B cell (primary cell): Measurements from ENCODE around the gene CPED1. TPM values are rescaled to one million over a fixed set of nuclear protein-coding genes. Genes with fewer than 3 reads are reported as not detected.

ENCODE experiments used
- ATAC-seq: fragments of 200-7000 bp; cut with Tn5 transposase; one replicate; pipeline ENCODE4 v1.10.0; 2021; ENCODE audit warnings: low read depth, mild to moderate bottlenecking, moderate number of reproducible peaks, moderate library complexity
- CTCF ChIA-PET: fragments of 350-600 bp; sonication (Branson Sonifier 250); formaldehyde crosslinking; loops from one replicate; lab custom pipeline; 2021; ENCODE audit warnings: antibody characterized with exemption, inconsistent platforms; lab: Charles Lee
- POLR2A ChIA-PET: fragments of 350-600 bp; sonication (Branson Sonifier 250); formaldehyde crosslinking; loops from one replicate; lab custom pipeline; 2021; ENCODE audit warnings: antibody characterized with exemption; lab: Charles Lee
- DNase-seq: peaks from one replicate; pipeline ENCODE4 v3.0.0; 2013
- H2AFZ ChIP-seq: 2 replicates; pipeline ENCODE4 v1.6.1; 2012; ENCODE audit warnings: mild to moderate bottlenecking, low read depth, low read length; ENCODE audit not compliant: insufficient read depth, poor library complexity, severe bottlenecking
- H3K27ac ChIP-seq, 2 donors: 1 replicate in 1 of 2; 2 replicates in 1 of 2; pipeline ENCODE4 v1.5.1; 2012 to 2013; ENCODE audit warnings: low read length in 2 of 2, mild to moderate bottlenecking in 2 of 2, moderate library complexity in 1 of 2
- H3K27me3 ChIP-seq, 4 experiments: fragments of 200-600 bp in 1 of 4; sonication (generic) in 1 of 4; replicated peaks in 1 of 4; 1 replicate in 2 of 4; 2 replicates in 2 of 4; pipeline versions ENCODE4 v1.6.1 to v1.7.0; 2013 to 2016; ENCODE audit warnings: low read length in 3 of 4, mild to moderate bottlenecking in 2 of 4, mixed read lengths in 1 of 4, moderate library complexity in 1 of 4; ENCODE audit not compliant: insufficient read depth in 4 of 4, control insufficient read depth in 3 of 4; ENCODE audit errors: control extremely low read depth in 1 of 4
- H3K36me3 ChIP-seq, 2 experiments: replicated peaks in 1 of 2; 1 replicate in 1 of 2; 2 replicates in 1 of 2; pipeline versions ENCODE4 v1.6.1 to v1.7.1; 2013; ENCODE audit warnings: low read length in 1 of 2; ENCODE audit not compliant: insufficient read depth in 2 of 2, control insufficient read depth in 1 of 2; ENCODE audit errors: control extremely low read depth in 1 of 2, extremely low read depth in 1 of 2
- H3K4me1 ChIP-seq, 2 donors: fragments of 200-600 bp in 1 of 2; sonication (generic) in 1 of 2; 1 replicate in 1 of 2; 2 replicates in 1 of 2; pipeline versions ENCODE4 v1.5.1 to v1.6.1; 2013 to 2017; ENCODE audit warnings: low read length in 2 of 2; ENCODE audit not compliant: control insufficient read depth in 2 of 2, insufficient read depth in 2 of 2
- H3K4me2 ChIP-seq: replicated peaks from 2 replicates; pipeline ENCODE3; 2012; ENCODE audit warnings: mild to moderate bottlenecking, low read depth, low read length; ENCODE audit not compliant: poor library complexity, severe bottlenecking
- H3K4me3 ChIP-seq, 5 experiments: fragments of 200-600 bp in 1 of 5; sonication (generic) in 1 of 5; 1 replicate in 3 of 5; 2 replicates in 2 of 5; pipeline versions ENCODE4 v1.5.1 to v1.7.0; 2011 to 2016; ENCODE audit warnings: low read length in 4 of 5, mild to moderate bottlenecking in 4 of 5, low read depth in 2 of 5, control low read depth in 1 of 5, moderate library complexity in 1 of 5; ENCODE audit not compliant: insufficient read depth in 1 of 5; ENCODE audit errors: control extremely low read depth in 1 of 5, extremely low read depth in 1 of 5
- H3K79me2 ChIP-seq: fragments of 200-600 bp; sonication (generic); one replicate; pipeline ENCODE4 v1.6.0; 2016; ENCODE audit warnings: low read length; ENCODE audit not compliant: control insufficient read depth, insufficient read depth
- H3K9ac ChIP-seq: fragments of 200-600 bp; sonication (generic); 2 replicates; pipeline ENCODE4 v1.6.1; 2017; ENCODE audit warnings: mild to moderate bottlenecking, low read length, moderate library complexity
- H3K9me3 ChIP-seq, 3 donors: one replicate each; pipeline versions ENCODE4 v1.6.1 to v1.7.1; 2013; ENCODE audit warnings: low read length in 2 of 3; ENCODE audit not compliant: control insufficient read depth in 2 of 3, insufficient read depth in 1 of 3; ENCODE audit errors: control extremely low read depth in 1 of 3
- H4K20me1 ChIP-seq: 2 replicates; pipeline ENCODE4 v1.6.0; 2012; ENCODE audit warnings: mild to moderate bottlenecking, low read length; ENCODE audit not compliant: insufficient read depth, control insufficient read depth, poor library complexity, severe bottlenecking
- H3K27ac Mint-ChIP-seq: one replicate; pipeline ENCODE4 v1.8.0; 2021; ENCODE audit warnings: mixed read lengths
- H3K27me3 Mint-ChIP-seq: one replicate; pipeline ENCODE4 v1.8.0; 2021; ENCODE audit warnings: mixed read lengths
- H3K4me1 Mint-ChIP-seq: one replicate; pipeline ENCODE4 v1.8.0; 2021; ENCODE audit warnings: mixed read lengths
- H3K4me3 Mint-ChIP-seq: one replicate; pipeline ENCODE4 v1.8.0; 2021; ENCODE audit warnings: mixed read lengths
- H3K9me3 Mint-ChIP-seq: one replicate; pipeline ENCODE4 v1.8.0; 2022; ENCODE audit warnings: mixed read lengths; ENCODE audit not compliant: insufficient read depth
- CTCF ChIP-seq: fragments of 200-600 bp; IDR thresholded peaks from one replicate; pipeline ENCODE4 v1.8.0; 2022; ENCODE audit warnings: antibody characterized with exemption, mild to moderate bottlenecking
- EZH2 ChIP-seq: IDR thresholded peaks from 2 replicates; pipeline ENCODE4 v1.6.1; 2012; ENCODE audit warnings: borderline replicate concordance, low read depth, mild to moderate bottlenecking, moderate library complexity, low read length; ENCODE audit not compliant: insufficient read depth, poor library complexity, severe bottlenecking
- WGBS: methylation state at CpG from one replicate; pipeline ENCODE4 v1.1.5; 2013; ENCODE audit warnings: missing lambda C conversion rate; ENCODE audit not compliant: insufficient coverage; 5-methylcytosine and 5-hydroxymethylcytosine counted together
- intact Hi-C: fragments of 100-400 bp; cut with micrococcal nuclease; formaldehyde crosslinking; loops from one replicate; pipeline ENCODE4 v1.10.0; 2022
- polyA plus RNA-seq: library from polyadenylated mRNA; depleted of rRNA; stranded (reverse); fragments of >200 nt; gene quantifications from 2 replicates; pipeline ENCODE4 v1.2.3, GENCODE V29; 2012
- total RNA-seq, 2 donors: library from RNA; stranded (reverse); fragments of 120-200 nt in 1 of 2; gene quantifications; 1 replicate in 1 of 2; 2 replicates in 1 of 2; pipeline versions ENCODE4 v1.2.3 to v1.2.4, GENCODE V29; 2013 to 2022

CPED1 gene
- total and polyA plus RNA-seq, 2 donors (not counting 1 experiment from before 2014, with no cell fraction given): 0.44 to 3.8 TPM

DNA sequence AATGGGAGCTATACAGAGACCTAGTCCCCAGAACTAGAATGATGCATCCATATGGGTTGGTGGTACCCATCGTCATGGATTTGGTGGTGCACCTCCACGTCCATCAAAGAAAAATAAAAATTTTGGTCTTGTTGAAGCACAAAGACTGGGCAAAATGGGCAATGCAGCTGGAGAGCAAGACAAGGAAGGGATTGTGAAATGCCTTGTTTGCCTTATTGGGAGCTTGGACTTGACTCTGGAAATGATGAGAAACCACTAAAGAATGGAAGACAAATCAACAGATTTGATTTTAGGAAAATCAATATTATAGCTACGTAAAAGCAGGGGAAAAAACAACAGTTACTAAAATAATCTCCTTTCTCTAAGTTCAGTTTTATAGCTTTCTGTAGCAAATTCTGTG is 150.9 kb downstream of the CPED1 start:
- Histone ChIP-seq H3K36me3 (no peaks in the 10 kb centered on the region), H3K79me2 (peaks cover 33% of the 10 kb centered on the region), H2AFZ (no peak overlapping the region), H3K4me3 (no peak overlapping the region), H3K27ac (no peak overlapping the region), H3K4me1 (peaks cover 21 to 25% of the 10 kb centered on the region in 2 donors), H3K9ac (no peak overlapping the region), H3K9me3 (no peaks in the 10 kb centered on the region), H3K4me2 (no peak overlapping the region), H3K27me3 (no peaks in the 10 kb centered on the region), H4K20me1 (no peaks in the 10 kb centered on the region)
- ChIA-PET POLR2A (interaction anchor here (0.7 kb wide), 1 partner anchor 191 kb away, joined by 7 read pairs; no protein-coding TSS in a partner anchor), CTCF (interaction anchor here (0.7 to 1.7 kb wide), 4 partner anchors 21 to 347 kb away, joined by 3 to 4 read pairs (median 3); no protein-coding TSS in a partner anchor)
- WGBS: 100% methylated on average over 2 of the region's 3 CpGs
- Mint-ChIP-seq H3K4me1 (peaks cover 26% of the 10 kb centered on the region), H3K27me3 (no peaks in the 10 kb centered on the region), H3K27ac (peak overlapping the region; percentile 41), H3K9me3 (no peaks in the 10 kb centered on the region), H3K4me3 (peak overlapping the region; percentile 46)
- DNase-seq (no peak), ATAC-seq (no peak)
- TF ChIP-seq CTCF: no peak
- no peak for TF ChIP-seq EZH2
- intact Hi-C loops: loop anchor here (2.0 kb wide), 1 partner anchor 189 kb away; the partner anchor contains the start of gene WNT16

DNA sequence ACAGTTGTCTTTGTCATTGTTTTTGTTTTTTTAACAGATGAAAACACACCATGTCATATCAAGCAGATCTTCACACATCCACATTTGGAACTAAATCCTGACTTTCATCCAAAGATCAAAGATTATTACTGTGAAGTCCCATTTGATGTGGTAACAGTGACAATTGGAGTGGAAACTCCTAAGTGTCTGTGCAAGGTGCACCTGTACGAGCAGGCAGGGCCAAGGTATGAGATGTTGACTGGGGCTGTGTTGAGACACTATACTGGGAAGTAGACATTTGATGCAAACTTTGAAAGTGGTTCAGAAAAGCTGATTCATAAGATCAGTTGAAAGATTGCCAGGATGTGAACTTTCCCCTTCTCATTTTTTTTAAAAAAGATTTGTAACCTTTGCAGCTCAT is 152.3 kb downstream of the CPED1 start:
- TF ChIP-seq EZH2: no peak
- no peak for TF ChIP-seq CTCF
- intact Hi-C loops: no loop called here
- H3K9me3 ChIP-seq: no peaks in the 10 kb centered on the region

More for the DNA sequence above, 152.3 kb downstream of the CPED1 start:
- ATAC-seq (no peak), DNase-seq (no peak)
- Histone ChIP-seq H3K27me3 (no peaks in the 10 kb centered on the region), H4K20me1 (no peaks in the 10 kb centered on the region), H3K36me3 (no peaks in the 10 kb centered on the region), H2AFZ (no peak overlapping the region), H3K79me2 (peaks cover 26% of the 10 kb centered on the region), H3K4me1 (peaks cover 18 to 19% of the 10 kb centered on the region in 2 donors), H3K4me2 (no peak overlapping the region), H3K9ac (no peak overlapping the region), H3K27ac (no peak overlapping the region), H3K4me3 (no peak overlapping the region)
- POLR2A ChIA-PET: no interaction called here
- Mint-ChIP-seq H3K9me3 (no peaks in the 10 kb centered on the region), H3K4me3 (no peak overlapping the region), H3K27me3 (no peaks in the 10 kb centered on the region), H3K4me1 (peaks cover 23% of the 10 kb centered on the region), H3K27ac (no peak overlapping the region)
- 50% methylated on average over 1 of the region's 1 CpG for WGBS
- CTCF ChIA-PET: no interaction called here
